ENCODE measurements around the gene PSMB2.
"Not testable (repeated sequence)": the region's sequence is repeated elsewhere in the genome, so short reads cannot be mapped to it uniquely, and the experiment has no call there.

The PSMB2 gene

GRCh38 chr1:35641233-35641866, at the start of gene PSMB2:
Gene PSMB2 (minus strand): TSS chr1:35641526. CDS start chr1:35641432, 94 bp downstream.
- DNase-seq (ENCODE audit: low spot score): peak; percentile 96

DNA sequence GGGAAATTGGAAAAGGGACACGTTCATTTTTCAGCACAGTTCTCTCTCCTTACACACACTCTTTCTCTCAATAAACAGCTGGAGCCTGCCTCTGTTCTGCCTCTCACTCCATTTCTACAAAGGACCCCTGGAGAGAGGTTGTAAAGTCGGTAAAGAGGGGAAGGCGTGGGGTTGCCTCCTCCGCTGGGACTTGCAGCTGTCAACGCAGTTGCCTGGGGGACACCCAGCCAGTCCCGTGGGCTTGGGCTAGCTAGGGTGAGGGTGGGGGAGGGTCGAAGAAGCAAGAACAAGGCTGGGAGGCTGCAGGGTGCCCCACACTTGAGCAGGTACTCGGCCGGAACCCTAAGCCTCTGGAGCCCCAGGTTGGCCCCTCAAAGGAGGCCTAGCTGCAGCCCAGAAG, 49.8 kb upstream of the PSMB2 start:
- no peak for DNase-seq (ENCODE audit: low spot score)

DNA sequence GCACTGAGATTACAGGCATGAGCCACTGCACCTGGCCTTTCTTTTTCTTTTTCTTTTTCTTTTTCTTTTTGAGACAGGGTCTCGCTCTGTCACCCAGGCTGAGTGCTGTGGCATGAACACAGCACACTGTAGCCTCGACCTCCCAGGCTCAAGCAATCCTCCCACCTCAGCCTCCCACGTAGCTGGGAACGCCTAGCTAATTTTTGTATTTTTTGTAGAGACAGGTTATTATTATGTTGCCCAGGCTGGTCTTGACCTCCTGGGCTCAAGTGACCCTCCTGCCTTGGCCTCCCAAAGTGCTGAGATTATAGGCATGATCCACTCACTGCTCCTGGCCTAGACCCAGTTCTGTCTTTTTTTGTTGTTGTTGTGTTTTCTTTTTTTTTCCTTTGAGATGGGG, 48.8 kb upstream of the PSMB2 start:
- DNase-seq (ENCODE audit: low spot score): not testable (repeated sequence)

GRCh38 chr1:35688161-35688560, 46.8 kb upstream of the PSMB2 start:
- DNase-seq (ENCODE audit: low spot score): no peak

- DNase-seq (ENCODE audit: low spot score): no peak
These were observed 41.7 kb upstream of the PSMB2 start for GRCh38 chr1:35683012-35683411.

GRCh38 chr1:35680271-35680670, 38.9 kb upstream of the PSMB2 start:
- DNase-seq (ENCODE audit: low spot score): no peak

DNA sequence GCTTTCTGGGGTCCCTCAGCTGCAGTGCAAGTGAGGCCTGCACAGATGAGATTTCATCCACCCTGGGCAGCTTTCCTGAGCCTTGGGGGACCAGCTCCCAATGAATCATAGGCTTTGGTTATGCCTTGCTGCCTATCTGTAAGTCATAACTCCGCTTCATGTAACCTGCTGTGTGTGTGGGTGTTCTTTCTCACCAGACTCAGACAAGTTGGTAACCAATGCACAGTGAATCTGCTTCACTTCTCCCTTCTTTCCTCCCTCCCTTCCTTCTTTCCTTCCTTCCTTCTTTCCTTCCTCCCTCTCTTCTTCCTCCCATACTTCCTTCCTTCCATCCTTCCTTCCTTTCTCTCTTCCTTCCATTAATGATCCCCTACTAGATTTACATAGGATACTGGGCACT, 34.4 kb upstream of the PSMB2 start:
- no peak for DNase-seq (ENCODE audit: low spot score)

- DNase-seq (ENCODE audit: low spot score): peak; percentile 32
These were observed 32.8 kb upstream of the PSMB2 start for GRCh38 chr1:35674111-35674510.

- DNase-seq (ENCODE audit: low spot score): no peak
These were observed 30.8 kb upstream of the PSMB2 start for GRCh38 chr1:35672116-35672515.

GRCh38 chr1:35668506-35668905, 27.2 kb upstream of the PSMB2 start:
- DNase-seq (ENCODE audit: low spot score): no peak

GRCh38 chr1:35666916-35667315, 25.6 kb upstream of the PSMB2 start:
- no peak for DNase-seq (ENCODE audit: low spot score)

DNA sequence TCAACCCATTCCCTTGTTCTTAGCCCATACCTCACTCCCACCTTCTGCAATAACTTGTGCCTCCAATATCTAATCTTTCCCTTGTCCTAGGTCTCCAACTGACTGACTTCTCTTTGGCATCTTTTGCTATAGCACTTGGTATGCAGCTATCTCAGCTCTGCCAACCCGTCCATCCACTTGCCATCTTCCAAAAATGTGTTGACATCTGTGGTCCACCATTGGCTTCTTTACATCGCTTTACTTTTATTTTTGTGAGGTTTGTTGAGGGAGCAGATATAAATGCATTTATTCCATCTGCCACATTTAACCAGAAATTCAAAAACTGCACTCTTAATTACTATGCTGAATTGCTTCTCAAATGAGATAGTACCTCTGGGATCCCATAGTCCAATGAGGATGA, 24.9 kb upstream of the PSMB2 start:
- DNase-seq (ENCODE audit: low spot score): no peak

DNA sequence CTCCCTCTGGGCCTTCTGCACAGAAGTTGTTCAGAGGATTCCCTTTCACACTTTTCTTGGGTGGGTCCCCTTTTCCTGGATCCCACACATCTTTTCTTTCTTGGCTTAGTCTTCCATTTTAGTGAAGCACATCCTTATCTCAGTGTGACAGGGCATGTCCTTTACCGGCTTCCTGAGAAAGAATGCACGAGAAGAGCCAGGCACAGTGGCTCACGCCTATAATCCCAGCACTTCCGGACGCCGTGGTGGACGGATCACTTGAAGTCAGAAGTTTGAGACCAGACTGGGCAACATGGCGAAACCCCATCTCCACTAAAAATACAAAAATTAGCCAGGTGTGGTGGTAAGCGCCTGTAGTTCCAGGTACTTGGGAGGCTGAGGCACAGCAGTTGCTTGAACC, 22.1 kb upstream of the PSMB2 start:
- no peak for DNase-seq (ENCODE audit: low spot score)

DNA sequence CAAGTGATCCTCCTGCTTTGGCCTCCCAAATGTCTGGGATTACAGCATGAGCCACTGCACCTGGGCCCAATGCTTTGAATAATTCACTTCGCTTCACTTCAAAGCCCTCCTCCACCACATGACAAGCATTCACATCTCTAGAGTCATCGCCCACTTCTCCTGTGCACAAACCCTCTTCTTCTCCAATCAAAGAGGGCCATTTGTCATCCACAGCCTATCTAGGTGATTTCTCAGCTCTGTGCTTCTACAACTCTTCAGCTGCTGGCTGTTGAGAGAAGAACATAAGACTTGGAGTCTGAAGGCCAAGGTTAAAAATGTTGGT, 20.1 kb upstream of the PSMB2 start:
- no peak for DNase-seq (ENCODE audit: low spot score)

DNA sequence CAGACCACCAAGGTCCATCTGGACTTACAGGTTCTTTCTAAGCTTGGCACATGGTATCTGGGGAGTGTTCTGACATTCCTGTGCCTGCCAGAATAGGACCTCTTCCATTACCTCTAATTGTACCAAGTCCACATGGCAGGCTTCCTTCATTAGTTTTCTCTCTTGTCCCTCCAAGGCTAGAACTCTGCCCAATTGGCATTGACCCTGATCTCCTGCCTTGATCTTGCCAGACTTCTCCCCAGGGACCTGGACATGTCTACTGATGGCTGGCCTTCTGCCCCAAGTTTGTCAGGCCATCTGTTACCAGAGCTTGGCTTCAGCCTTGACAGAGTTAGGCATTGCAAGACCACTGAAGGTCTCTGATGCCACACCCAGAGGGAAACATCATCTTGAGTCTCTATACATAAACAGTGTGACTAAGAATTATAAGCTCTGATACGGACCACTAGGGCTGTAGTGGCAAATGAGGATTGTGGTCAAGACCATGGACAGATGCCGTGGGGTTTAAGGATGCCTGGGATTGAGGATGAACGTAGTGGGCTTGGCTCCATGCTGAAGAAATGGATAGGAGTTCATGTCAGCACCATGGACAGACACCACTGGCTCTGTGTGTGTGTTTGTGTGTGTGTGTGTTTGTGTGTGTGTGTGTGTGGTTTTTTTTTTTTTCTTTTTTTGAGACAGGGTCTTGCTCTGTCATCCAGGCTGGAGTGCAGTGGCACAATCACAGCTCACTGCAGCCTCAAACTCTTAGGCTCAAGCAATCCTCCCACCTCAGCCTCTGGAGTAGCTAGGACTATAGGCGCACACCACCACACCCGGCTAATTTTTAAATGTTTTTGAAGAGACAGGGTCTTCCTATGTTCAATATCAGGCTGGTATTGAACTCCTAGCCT, 19.5 kb upstream of the PSMB2 start:
- no peak for DNase-seq (ENCODE audit: low spot score)

GRCh38 chr1:35659589-35659988, 18.3 kb upstream of the PSMB2 start:
- no peak for DNase-seq (ENCODE audit: low spot score)

- DNase-seq (ENCODE audit: low spot score): no peak
These were observed 16.5 kb upstream of the PSMB2 start for GRCh38 chr1:35657851-35658250.

- no peak for DNase-seq (ENCODE audit: low spot score)
These were observed 15.5 kb upstream of the PSMB2 start for GRCh38 chr1:35656863-35657232.

DNA sequence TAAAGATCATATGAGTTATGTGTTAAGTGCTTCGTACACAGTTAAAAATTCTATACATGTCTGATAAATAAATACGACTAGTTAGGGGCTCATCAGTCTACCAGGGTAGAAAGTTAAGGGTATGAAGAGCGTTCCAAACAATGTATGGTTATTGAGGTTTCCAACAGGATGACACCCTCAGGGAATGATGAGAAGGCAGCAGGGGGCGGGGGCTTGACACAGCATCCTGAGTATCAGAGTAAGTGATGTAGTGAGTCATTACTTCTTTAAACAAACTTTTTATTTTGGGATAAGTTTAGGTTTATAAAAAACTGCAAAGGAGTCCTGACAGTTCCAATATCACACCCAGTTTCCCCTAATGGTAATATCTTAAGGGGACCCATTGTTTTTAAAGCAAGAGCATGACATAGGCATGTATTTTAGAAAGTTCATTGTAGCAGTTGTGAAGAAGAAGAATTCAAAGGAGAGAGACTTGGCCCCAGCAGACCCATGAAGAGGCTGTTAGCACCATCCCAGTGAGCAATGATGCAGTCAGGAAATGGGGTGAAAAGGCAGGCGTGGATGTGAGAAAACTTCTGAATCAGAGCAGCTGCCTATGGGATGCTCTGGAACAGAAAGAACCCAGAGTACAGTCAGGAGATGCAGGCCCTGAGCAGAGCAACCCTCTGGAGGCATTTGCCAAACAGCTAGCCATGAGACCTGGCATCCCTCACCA, 15.0 kb upstream of the PSMB2 start:
- DNase-seq (ENCODE audit: low spot score): no peak

DNA sequence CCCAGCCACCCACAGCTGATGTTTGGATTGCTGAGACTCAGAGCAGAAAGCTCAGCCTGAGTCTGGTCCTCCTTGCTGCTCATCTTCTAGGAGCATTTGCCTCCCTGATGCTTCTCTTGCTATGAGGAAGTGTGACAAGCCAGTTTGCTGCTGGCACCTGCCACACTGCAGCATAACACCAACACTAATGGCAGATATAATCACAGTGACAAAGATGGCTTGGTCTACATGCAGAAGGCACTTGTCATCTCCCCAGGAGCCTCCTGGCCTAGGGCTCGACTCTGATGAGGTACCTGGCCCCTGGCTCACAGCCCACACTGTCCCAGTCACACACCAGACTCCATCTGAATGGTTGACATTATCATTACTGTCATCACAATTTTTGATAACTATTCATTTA, 13.9 kb upstream of the PSMB2 start:
- no peak for DNase-seq (ENCODE audit: low spot score)

- DNase-seq (ENCODE audit: low spot score): no peak
These were observed 9.1 kb upstream of the PSMB2 start for GRCh38 chr1:35650416-35650815.

- no peak for DNase-seq (ENCODE audit: low spot score)
These were observed 4.7 kb upstream of the PSMB2 start for GRCh38 chr1:35646043-35646442.

GRCh38 chr1:35644204-35644603, 2.9 kb upstream of the PSMB2 start:
- DNase-seq (ENCODE audit: low spot score): no peak
